Measurements from ENCODE around the gene VCAN. TPM values are rescaled to one million over a fixed set of nuclear protein-coding genes. Genes with fewer than 3 reads are reported as not detected.

The VCAN gene
- total and polyA plus RNA-seq, 2 of the 8 experiments (the other 6 are each of a cell fraction or from before 2014, with no cell fraction given) = 146 to 404 TPM

GRCh38 chr5:83554686-83555085 lies 83.1 kb downstream of the VCAN start:
- no peak overlapping the region for H2BK120ac ChIP-seq (replicated peaks; ENCODE audit: low read depth, low read length)
- no peak overlapping the region for H3K23ac ChIP-seq (ENCODE audit: insufficient read length)
- H2BK12ac ChIP-seq (ENCODE audit: low read depth, low read length) = no peak overlapping the region
- H3K27me3 ChIP-seq (replicated peaks in 1 of 4; ENCODE audit: control insufficient read depth in 3 of 4, extremely low read depth in 1 of 4, insufficient read depth in 3 of 4, low read length in 3 of 4) = no peaks in the 10 kb centered on the region
- peaks cover 0 to 2% of the 10 kb centered on the region in 2 experiments for H4K20me1 ChIP-seq (replicated peaks in 1 of 2; ENCODE audit: control insufficient read depth in 1 of 2, insufficient read depth in 2 of 2, low read length in 2 of 2)
- no peaks in the 10 kb centered on the region for H3K79me2 ChIP-seq (ENCODE audit: control insufficient read depth in 1 of 2, insufficient read depth in 2 of 2, low read length in 2 of 2)
- H2BK20ac ChIP-seq (ENCODE audit: low read length) = no peak overlapping the region
- no peak overlapping the region for H2AK5ac ChIP-seq (ENCODE audit: low read depth, low read length)
- peak; percentile 13 for FAIRE-seq
- H3K18ac ChIP-seq (ENCODE audit: extremely low read depth, low read length) = no peak overlapping the region
- no peak overlapping the region for H3K9ac ChIP-seq (replicated peaks in 1 of 4; ENCODE audit: extremely low read depth in 1 of 4, low read depth in 3 of 4, low read length in 3 of 4)
- no peak overlapping the region for H3K14ac ChIP-seq (ENCODE audit: insufficient read length)
- no peak overlapping the region for H3K4me2 ChIP-seq (ENCODE audit: insufficient read depth in 1 of 2, low read depth in 2 of 2, low read length in 2 of 2)
- no peak overlapping the region for H3K4me3 ChIP-seq (ENCODE audit: extremely low read depth in 1 of 4, insufficient read depth in 2 of 4, low read depth in 3 of 4, low read length in 4 of 4)
- no peak overlapping the region for H2BK15ac ChIP-seq (ENCODE audit: low read length)
- H2AFZ ChIP-seq (ENCODE audit: low read length) = no peak overlapping the region
- no peaks in the 10 kb centered on the region for H3K23me2 ChIP-seq (ENCODE audit: low read depth, low read length)
- H3K4ac ChIP-seq (replicated peaks; ENCODE audit: insufficient read length, low read depth, low read length) = no peak overlapping the region
- no peak for DNase-seq (ENCODE audit: low read depth in 1 of 2, low spot score in 2 of 2)
- ChIA-PET POLR2A (ENCODE audit: partially characterized antibody) (no interaction called here), CTCF (ENCODE audit: partially characterized antibody) (no interaction called here)
- H3K9me3 ChIP-seq (ENCODE audit: insufficient read depth in 2 of 2, low read depth in 1 of 2, low read length in 1 of 2) = no peaks in the 10 kb centered on the region
- no peak overlapping the region for H3K56ac ChIP-seq (replicated peaks; ENCODE audit: insufficient read length, low read depth, low read length)
- no peak overlapping the region for H4K5ac ChIP-seq (ENCODE audit: insufficient read length, low read depth, low read length)
- no peak overlapping the region for H3K27ac ChIP-seq (ENCODE audit: low read depth, low read length)
- H4K91ac ChIP-seq (replicated peaks; ENCODE audit: insufficient read length, low read length) = no peak overlapping the region
- no peaks in the 10 kb centered on the region for H3K4me1 ChIP-seq (replicated peaks in 1 of 4; ENCODE audit: control insufficient read depth in 3 of 4, insufficient read depth in 4 of 4, low read length in 3 of 4)
- TF ChIP-seq EZH2 (IDR thresholded peaks at IDR 0.05; ENCODE audit: low read depth, low read length, severe bottlenecking) = no peak
- no peak for TF ChIP-seq POLR2AphosphoS5 (IDR thresholded peaks at IDR 0.05; ENCODE audit: low read depth, low read length)
- TF ChIP-seq SIN3A (conservative IDR thresholded peaks at IDR 0.05 in 1 of 2, IDR thresholded peaks at IDR 0.05 in 1 of 2; ENCODE audit: low read depth in 1 of 2, low read length in 2 of 2) = no peak
- no peak for TF ChIP-seq CHD2 (IDR thresholded peaks at IDR 0.05; ENCODE audit: low read length)
- no peak for TF ChIP-seq ATF3 (IDR thresholded peaks at IDR 0.05; ENCODE audit: insufficient read depth, low read depth, low read length)
- no peak for TF ChIP-seq GABPA (IDR thresholded peaks at IDR 0.05; ENCODE audit: borderline replicate concordance, insufficient read depth, low read length)
- H2BK5ac ChIP-seq (ENCODE audit: low read depth, low read length) = no peak overlapping the region
- H4K8ac ChIP-seq (ENCODE audit: extremely low read depth, insufficient read depth, low read length) = no peak overlapping the region
- 95% methylated on average over 1 of the region's 1 CpG; no CpG with 5 or more reads in 1 of the 2 experiments for WGBS, 2 experiments (ENCODE audit: extremely low coverage in 1 of 2, insufficient coverage in 1 of 2, insufficient read length in 1 of 2, insufficient replicate concordance in 2 of 2, low coverage in 1 of 2, low lambda C conversion rate in 2 of 2, missing lambda C conversion rate in 1 of 2)
- H3K79me1 ChIP-seq (ENCODE audit: low read depth, low read length) = no peaks in the 10 kb centered on the region
- H3K36me3 ChIP-seq (ENCODE audit: control insufficient read depth in 2 of 4, insufficient read depth in 4 of 4, low read length in 3 of 4) = peaks cover 9 to 73% (median 47%) of the 10 kb centered on the region in 4 experiments

All from H1 (cell line).